Stimulated activated CD8-positive, alpha-beta memory T cell treated with anti-CD3 and anti-CD28 coated beads, Interleukin-4, amount 100 ng/mL, for 1 hour (primary cell): ENCODE measurements around the gene URM1.
A peak's percentile ranks its signal among the peaks of the same experiment; 100 is the strongest.

Experiments
- DNase-seq, 2 donors: peaks; one replicate each; pipeline ENCODE4 v3.0.0-alpha.2; 2020; ENCODE audit warnings: low read depth in 2 of 2, low spot score in 1 of 2

The URM1 gene

GRCh38 chr9:128424268-128424780 is 53.1 kb downstream of the URM1 start:
- DNase-seq = no peak

GRCh38 chr9:128428644-128429512 is 57.7 kb downstream of the URM1 start:
- no peak for DNase-seq

- DNase-seq = no peak
Measured at GRCh38 chr9:128429513-128430086, 58.4 kb downstream of the URM1 start.

- DNase-seq = no peak
Measured at GRCh38 chr9:128431207-128431606, 60.0 kb downstream of the URM1 start.

- DNase-seq = no peak
Measured at GRCh38 chr9:128434340-128434739, 63.2 kb downstream of the URM1 start.

GRCh38 chr9:128435611-128436010 is 64.4 kb downstream of the URM1 start:
- no peak for DNase-seq

GRCh38 chr9:128438343-128439109 is 67.4 kb downstream of the URM1 start:
- peak; percentile 72 to 75 for DNase-seq

- DNase-seq = no peak
Measured at GRCh38 chr9:128439273-128439672, 68.1 kb downstream of the URM1 start.
